Right lobe of liver (tissue), 4 donors: ENCODE results near the gene LYZL2.

ENCODE experiments used
- CTCF ChIP-seq, 4 donors: fragments of 200-600 bp in 3 of 4; fragments of 450-650 bp in 1 of 4; IDR thresholded peaks; one replicate each; pipeline versions ENCODE4 v1.5.1 to v1.8.0; 2016 to 2022; ENCODE audit warnings: antibody characterized with exemption in 4 of 4, mild to moderate bottlenecking in 2 of 4
- POLR2A ChIP-seq: fragments of 450-650 bp; IDR thresholded peaks from one replicate; pipeline ENCODE4 v1.6.1; 2017; ENCODE audit warnings: antibody characterized with exemption, mild to moderate bottlenecking
- donor health status: DM: no; HTN: no; CAD: no.
- donor health status: DM: no; HTN: no; CAD: no.
- donor health status: DM: no; HTN: yes; CAD: no.

GRCh38 chr10:30607814-30608213 lies 21.7 kb downstream of the LYZL2 start:
- no peak for TF ChIP-seq CTCF (IDR thresholded peaks at IDR 0.05)
- TF ChIP-seq POLR2A, result no peak
